SH-SY5Y (cell line): Measurements from ENCODE around the gene MSANTD1.

Experiments
- GATA2 ChIP-seq: IDR thresholded peaks from 2 replicates; pipeline ENCODE4 v1.6.1; 2011; ENCODE audit warnings: mild to moderate bottlenecking, low read depth, low read length
- GATA3 ChIP-seq: IDR thresholded peaks from 2 replicates; pipeline ENCODE4 v1.6.1; 2011; ENCODE audit warnings: low read depth, mild to moderate bottlenecking, low read length, moderate library complexity

DNA sequence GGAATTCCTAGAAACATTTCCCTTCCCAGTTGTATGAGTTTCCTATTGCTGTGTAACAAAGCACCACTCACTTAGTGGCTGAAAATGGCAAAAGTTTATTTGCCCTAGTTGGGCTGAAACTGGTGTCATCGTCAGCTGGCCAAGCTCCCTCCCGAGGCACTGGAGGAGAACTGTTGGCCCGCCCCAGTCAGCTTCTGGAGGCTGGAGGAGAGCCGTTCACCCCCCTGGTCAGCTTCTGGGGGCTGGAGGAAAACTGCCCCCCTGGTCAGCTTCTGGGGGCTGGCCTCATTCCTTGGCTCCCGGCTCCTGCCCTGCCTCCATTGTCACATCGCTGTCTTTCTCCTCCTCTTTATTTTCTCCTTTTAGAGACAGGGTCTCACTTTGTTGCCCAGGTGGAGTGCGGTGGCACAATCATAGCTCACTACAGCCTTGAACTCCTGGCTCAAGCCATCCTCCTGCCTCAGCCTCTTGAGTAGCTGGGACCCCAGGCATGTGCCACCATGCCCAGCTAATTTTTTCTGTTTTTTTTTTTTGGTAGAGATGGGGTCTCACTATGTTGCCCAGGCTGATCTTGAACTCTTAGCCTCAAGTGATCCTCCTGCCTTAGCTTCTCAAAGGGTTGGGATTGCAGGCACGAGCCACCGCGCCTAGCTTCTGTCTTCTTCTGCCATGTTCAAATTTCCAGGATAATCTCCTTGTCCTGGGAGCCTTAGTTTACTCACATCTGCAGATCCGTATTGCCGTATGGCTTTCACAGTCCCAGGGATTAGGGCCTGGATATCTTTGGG is 47.1 kb downstream of the MSANTD1 start:
- TF ChIP-seq GATA2 (no peak), GATA3 (no peak)
